CD4-positive, alpha-beta T cell treated with Interleukin-12 subunit alpha and Interleukin-12 subunit beta, for 1 hour (primary cell): ENCODE measurements around the gene MSI2.

ENCODE experiments used
- DNase-seq: peaks from one replicate; pipeline ENCODE4 v3.0.0-alpha.2; 2020

MSI2 gene

DNA sequence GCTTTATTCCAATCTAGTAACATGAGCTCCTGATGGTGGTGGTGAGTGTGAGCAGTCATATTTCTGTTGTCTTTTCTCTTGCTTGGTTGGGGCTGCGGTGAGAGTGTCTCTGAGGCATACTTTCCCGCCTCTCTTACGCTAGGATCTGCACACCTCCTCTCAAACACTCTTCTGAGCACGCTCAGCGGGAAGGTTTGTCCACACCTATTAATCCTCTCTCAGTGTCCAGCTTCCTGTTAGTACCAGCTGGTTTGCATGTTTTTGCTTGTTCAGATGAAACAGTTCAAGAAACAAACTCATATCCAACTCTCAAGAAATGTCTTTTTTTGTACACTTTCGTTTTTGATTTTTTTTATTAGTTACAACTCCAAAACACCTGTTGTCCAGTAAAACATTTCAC, 399.2 kb downstream of the MSI2 start:
- no peak for DNase-seq

DNA sequence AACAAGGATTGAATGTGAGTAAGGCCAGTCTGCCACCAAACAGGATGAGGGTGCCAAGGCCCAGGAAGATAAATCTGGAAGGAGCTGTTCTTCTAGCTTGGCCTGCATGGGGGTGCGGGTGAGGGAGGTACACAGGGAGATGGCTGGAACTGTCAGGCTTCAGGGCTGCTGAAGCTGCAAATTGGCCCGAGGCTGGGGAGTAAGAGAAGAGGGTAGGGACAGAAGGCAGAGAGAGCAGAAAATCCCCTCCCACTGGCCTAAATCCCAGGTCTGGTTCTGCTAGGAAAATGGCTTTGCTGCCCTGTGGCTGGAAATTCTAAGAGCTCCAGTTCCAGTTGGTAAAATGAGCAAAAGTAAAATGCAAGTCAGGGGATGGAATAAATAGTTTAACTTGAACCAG, 400.9 kb downstream of the MSI2 start:
- no peak for DNase-seq

DNA sequence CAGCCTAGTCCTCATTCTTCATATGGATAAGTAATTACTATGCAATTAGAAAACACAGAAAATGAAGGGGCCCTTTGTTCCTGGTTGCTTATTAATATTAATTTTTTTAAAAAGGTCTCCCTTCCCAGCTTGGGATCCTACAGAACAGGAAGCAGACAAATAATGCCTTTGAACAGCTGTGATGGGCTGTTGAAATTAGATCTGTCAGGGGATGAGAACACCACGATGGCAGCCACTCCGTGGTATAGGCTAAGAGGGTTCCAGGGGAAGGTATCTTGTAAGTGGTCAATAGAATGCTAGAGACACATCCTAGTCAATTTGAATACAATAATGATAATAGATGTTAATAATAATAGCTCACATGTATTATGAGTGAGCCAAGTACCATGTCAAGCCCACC, 405.7 kb downstream of the MSI2 start:
- DNase-seq, result no peak

DNA sequence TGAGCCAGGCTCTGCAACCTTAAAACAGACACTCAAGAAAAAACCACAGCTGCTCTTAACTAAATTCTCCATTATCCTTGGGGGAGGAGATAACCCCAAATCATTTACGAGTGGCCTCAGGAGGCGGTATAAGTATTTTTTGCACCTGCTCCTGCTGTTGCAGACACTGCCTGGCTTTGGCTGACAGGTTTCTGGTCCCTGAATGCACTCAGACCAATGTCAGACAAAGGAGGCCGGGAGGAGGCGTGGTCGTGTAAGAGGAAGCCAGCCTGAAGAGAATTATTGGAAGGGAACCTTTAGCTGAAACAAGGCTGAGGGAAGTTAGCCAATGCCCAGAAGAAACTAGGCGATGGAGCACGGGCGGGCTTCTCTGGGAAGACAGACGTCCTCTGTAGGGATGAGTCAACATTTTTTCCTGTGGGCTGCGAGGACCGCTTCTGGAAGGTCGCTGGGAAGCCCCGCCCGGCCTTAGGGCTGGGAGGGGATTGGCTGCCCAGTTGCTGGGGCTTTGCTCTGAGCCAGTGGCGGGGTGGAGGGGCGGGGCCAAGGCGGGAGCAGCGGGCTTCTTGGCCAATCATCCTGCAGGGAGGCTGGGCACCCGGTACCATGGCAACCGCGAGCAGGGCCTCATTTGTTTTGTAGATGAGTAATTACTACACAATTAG, 406.5 kb downstream of the MSI2 start:
- DNase-seq, result peak; percentile 56

DNA sequence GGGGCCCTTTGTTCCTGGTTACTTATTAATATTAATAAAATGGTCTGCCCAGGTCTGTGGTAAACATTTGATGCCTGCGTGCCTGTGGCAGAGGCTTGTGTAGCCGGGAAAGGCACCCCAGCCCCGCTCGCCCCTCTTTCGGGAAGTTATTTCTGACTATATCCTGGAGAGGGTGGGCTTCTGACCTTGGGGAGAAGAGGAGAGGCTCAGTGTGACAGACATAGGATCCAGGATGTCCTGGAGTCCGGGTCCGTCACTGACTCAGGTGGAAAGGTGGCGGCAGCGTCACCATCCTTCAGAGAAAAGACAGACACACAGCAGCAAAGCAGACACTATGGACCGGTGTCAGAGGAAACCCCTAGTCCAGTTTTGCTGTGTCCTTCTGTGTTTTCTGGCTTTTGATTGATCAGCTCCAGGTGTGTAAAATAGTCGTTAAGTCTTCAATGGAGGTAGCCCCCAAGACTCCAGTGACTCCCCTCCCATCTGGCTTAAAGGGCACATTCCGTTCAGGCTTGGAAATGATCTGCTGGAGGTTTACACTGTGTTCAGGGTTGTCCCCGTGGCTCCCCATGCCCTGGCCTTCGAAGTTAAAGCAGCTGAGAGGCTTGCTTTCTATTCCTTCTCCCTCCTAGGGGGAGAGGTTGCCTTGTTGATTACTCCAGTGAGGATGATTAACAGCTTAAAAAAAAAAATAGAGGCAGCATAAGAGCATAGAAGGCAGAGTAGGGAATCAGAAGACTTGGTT, 407.2 kb downstream of the MSI2 start:
- DNase-seq, result no peak

DNA sequence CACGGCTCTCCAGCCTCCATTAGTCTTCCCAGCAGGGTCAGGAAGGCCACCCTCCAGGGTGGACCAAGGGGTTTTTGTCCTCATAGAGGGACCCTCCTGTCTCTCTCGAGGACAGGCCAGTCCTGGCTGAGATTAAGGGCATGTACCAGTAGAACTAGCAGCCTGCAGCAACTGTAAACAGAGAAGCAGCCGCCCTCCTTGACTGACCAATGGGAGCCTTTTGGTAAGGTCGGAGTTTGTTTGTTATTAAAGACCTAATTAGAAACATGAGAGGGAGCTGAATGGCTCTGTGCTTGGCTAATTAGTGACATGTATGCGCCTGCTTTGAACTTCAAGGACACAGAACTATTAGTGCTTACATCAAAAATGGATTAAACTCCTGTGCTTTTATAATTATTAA, 408.8 kb downstream of the MSI2 start:
- DNase-seq, result no peak

DNA sequence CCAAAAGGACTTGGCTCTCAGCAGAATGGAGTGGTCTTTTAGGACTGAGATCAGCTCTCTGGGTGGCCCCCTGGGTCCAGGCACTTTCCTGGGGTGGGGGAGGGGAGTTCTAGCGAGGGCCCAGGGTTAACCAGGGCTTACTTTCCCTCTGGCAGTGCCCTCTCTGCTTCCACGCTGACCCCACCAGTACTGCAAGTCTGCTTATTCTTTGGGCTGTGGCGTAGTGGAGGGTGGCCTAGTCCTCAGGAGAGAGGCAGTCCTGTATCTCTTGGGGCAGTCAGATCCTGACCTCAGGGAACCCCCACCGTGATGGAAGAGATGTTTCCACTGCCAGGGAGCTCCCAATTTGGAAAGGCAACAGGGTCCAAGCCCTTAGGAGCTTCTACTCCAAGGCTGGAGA, 409.4 kb downstream of the MSI2 start:
- DNase-seq, result no peak

DNA sequence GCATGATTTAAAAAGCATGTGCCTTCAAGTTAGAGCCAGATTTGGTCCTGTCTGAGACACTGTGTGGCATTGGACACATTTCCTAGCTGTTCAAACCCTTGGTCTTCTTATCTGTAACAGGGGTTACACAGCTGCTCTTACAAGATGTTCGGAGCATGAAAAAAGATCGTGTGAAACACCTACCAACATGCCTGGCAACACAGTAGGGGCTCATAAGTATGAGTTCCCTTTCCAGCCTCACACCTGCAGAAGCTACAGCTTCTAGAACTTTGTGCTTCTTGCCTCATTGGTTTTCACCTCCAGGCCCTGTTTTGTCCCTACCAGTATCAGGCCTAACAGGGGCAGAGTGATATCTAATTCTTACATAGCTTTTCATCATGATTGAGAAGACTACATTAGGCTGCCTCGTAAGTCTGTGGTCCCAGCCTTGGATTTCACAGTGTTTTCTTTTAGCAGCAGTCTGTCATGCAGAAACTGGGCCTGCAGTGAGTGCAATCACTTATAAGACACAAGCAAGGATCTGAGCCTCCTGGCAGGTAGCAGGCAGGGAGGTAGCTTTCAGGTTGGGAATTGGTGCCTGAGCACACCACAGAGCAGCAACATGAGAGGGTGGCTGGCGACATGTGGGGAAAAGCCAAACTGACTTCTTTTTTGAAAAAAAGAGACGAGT, 410.0 kb downstream of the MSI2 start:
- DNase-seq, result no peak

DNA sequence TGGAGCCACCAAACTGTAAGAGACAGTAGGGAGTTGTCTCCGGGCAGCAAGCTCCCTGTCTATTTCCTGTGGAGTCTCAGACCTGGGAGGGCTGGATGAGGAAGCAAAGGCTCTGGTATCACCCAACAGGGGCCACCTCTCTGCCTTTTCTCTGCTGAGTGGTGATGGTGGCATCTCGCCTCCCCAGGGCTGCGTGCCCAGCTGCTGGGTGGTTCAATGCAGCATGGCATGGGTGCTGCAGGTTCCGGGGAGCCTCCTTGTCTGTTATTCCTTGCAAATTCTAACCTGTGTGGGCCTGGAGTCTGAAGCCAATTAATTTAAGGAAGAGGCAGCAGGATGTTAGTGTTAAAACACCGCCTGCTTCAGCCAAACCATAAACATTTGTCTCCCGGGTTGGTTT, 410.6 kb downstream of the MSI2 start:
- no peak for DNase-seq

DNA sequence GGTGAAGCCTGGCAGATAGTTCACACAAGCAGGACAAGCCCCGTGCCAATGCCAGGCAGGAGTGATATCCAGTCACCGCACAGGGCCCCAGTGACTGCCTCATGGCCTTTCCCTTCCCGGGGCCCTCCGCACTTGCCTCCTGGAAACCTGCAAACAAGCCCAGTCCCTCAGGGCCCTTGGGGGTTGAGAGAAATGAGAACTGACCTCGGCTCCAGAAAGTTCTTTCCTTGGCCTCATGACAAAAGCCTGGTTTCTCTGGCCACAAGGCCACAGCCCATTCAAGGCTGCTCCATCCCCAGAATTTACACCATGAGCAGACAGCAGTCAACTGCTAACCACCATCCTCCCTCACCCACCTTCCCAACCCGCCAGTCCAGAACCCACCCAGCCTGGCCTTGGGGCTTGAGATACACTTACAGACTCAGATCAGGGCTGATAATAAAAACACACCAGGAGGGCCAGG, 411.2 kb downstream of the MSI2 start:
- no peak for DNase-seq

DNA sequence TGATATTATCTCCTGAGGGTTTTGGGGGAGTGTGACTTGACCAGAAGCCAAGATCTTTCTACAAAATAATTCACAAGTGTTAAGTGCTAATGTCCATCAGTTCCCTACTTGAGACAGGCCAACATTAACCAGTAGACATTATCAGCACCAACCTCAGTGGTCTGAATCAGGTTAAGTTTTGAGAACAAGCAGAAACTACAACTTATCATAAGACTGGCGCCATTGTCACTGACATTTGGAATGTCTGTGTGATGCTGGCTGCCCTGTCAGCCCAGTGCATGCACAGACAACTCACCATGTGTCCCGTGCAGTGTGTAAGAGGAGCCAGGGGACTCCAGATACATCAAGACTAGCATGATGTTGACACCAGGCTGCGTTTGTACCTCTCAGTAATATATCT, 412.0 kb downstream of the MSI2 start:
- no peak for DNase-seq

DNA sequence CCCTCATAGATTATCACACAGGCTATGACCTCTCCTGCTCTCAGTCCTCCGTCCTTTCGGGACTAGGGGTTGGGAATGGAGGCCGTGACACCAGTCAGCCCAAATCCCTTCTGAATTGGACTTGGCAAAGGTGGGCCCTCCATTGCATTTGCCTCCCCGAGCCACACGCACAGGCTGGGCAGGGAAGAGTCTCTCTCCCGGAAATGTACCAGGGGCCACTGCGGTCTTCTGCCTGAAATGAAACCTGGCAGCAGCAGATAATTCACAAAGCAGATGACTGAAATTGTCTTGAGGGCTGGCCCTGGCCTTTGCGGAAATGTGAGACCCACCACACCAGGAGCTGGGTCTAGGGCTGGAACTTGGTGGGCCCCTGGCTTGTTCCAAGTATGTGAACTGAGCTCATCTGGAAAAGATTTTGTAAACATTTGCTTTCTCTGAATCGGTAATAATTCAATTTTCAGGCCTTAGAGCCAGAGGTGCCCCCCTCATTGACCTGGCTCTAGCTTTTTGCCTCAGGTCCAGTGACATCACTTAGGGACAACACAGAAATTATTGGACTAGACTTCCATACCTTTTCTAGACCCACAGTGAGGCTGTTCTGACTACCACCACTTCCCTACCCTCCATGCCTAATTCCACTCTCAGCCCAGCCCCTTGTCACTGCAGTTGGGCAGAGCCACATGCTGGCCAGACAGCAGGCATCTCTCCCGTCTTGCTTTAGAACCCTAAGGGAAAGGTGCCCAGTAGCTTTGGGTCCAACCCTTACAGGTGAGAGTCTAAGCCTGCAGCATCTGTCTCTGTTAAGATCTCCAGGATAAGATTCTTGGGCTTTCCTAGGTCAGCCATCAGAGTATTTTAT, 413.6 kb downstream of the MSI2 start:
- DNase-seq, result no peak

DNA sequence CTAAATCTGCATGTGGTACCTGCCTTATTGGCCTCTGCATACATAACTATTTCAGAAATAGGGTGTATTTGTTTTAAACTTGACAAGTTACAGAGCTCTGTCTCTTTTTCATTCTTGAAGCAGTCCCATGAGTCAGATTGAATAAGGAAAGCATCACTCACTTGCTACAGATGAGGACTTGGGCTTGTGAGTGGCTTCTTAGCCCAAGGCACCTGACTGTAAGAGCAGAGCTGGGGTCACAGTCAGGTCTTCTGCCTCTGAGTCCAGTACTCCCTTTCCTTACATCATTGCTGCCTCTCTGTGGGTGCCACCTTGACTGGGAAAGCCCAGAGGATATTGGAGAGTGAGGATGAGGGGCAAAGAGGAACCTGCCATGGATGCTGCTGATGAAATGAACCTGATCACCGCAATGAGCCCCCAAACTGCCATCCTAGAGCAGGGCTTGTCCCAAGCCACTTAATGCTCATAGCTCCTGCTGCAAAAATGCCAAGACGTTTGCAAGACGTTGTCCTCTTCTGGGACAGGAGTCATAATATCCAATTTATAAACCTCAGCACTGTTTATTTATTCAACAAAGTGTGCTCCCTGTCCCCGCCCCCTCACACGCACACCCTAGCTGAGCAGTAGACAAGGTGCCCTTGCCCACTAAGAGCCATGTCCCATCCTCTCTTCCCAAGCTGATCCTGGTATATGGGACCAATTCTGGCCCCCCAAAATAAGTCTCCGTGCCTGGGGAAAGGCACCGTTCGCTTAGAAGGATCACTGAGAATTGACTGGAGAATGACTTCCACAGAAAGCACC, 414.6 kb downstream of the MSI2 start:
- DNase-seq, result no peak

DNA sequence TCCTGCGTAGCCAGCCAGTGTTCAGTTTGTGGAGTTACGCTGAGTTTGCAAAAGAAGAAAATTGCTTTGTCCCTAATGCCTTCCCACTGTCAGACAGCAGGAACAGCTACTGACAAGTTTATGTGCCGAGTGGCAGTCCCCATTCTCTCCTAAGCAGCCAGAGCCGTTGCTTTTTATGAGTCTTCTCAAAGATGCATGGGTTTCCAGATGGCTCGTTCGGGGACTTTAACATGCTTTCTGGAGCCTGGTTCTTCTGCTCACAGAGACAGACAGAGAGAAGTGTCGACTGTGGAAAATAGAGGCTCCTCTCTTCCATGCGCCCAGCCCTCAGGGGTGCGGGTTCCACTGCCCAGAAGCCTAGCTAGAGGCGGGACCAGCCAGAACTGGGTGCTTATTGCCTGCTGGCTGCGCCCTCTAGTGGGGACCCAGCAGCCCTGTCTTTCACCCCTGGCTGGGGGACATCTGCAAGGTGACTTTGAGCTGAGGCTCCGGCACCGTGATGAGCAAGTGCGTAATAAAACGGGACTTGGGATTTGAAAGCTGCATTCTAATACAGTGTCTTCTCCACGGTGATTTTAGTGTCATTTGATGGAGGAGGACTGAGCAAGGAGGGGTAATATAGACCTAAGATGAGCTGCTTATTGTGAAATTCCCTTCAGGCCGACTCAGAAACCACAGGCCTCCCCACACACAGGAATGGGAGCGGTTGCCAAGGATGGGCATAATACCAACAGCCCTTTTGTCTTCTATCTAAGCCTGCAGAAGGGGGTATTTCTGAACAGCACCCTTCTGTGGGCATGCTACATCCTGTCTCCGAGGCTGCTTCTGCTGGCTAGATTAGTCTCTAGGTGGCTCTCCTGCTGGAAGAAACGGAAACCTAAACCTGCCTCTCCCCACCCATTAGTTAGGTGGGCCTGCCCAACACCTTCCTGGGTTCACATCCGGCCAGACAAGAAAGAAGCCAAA, 415.6 kb downstream of the MSI2 start:
- peak; percentile 73 for DNase-seq

DNA sequence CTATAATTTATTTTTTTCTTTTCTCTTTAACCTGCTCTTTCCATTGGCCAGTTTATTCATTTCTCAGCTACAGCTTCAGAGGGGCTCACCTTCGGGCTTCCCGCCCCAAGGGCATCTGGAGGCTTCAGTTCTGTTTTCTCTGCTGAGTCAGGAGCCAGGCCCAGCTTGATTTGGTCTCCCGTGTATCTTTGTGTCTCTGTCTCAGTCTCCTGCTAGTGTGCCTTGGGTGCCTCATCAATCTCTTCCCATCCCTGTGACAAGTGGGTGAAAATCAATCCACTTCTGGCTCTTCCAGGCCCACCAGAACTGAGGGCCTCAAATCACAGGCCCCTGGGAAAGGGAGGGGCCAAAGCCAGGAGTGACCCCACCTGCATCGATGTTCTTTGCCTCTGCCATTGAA, 416.6 kb downstream of the MSI2 start:
- DNase-seq, result no peak

DNA sequence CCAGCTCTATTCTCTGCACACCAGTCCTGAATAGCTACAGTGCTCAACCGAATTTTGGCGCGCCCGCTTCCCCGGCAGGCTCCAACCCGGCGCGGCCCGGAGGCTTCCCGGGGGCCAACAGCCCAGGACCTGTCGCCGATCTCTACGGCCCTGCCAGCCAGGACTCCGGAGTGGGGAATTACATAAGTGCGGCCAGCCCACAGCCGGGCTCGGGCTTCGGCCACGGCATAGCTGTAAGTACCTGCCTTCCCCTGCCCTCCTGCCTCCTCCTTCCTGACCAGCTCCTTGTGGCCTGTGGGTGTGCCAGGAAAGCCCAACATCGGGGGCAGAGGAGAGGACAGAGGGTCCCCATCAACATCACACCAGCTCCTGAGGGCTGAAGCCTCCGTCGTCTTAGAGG, 418.6 kb downstream of the MSI2 start:
- no peak for DNase-seq

DNA sequence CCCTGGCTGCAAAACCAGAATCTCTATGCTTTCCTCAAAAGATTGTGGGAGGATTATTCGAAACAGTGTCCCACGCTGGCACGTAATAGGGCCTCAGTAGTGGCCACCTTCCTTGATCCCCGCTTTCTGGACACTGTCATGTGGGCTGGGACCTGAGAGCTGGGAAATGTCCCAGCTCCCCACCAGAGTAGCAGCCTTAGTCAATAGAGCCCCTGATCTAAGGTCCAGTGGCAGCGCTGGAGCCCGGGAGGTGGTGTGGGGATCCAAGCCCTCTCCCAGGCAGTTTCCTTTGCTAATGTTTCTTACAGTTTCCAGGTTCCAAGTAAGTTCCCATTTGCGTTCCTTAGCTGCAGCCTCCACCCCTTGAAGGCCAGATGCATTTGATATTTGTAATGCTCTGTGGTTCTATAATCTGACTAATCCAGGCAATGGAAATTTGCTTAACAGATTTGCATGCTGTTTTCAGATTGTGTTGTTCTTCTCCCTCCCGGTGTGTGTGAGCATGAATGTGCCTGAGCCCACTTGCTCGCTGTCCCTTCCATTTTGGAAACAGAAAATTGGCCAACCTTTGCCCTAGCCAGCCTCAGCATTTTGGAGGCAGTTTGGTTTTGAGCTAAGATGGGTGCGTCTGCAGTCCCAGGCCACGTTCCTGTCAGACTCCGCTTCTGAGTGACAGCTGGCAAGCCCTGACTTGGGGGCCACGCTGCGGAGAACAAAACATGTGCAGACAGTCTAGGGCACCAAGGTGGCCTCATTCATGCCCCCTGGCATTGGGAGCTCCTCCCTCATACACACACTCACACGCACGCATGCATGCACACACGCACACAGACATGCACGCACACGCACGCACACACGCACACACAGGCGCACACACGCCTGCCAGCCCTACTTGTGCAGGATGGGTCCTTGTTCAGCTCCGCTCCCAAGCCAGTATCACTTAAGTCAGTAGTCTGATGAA, 419.4 kb downstream of the MSI2 start:
- DNase-seq, result no peak

DNA sequence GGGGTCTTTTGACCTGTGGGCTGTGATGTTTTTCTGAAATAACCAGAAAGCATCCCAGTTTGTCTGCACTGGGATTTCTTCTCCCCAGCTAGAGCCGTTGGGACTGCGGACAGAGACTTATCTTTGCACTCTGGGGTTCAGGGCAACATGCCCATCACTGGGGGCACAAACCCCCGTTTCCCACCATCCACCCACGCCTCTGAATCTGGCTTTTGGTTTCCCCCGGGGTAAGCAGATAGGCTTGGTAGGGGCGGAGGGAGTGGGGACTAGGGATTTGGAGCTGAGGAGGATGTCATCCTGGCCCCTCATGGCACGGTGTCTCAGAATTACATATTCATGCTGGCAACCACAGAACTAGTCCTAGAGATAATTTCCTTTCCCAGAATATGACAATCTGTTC, 420.2 kb downstream of the MSI2 start:
- no peak for DNase-seq

DNA sequence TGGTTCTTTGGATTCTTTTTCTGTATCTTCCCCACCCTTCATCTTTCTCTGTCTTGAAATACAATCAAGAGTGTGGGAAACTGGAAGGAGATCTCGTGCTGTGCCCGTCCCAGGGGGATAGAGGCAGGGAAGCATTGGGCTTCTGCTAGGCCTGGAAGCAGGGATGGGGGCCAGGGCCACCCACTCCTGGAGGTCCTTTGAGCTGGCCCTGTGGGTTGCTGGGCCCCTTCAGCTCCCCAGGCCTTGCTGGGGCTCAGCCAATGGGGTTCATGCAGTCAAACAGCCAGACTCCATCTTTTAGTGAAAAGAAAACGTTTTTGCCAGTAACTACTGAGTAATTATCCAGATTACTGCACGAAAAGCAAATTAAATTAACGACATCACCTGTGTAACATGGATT, 421.0 kb downstream of the MSI2 start:
- no peak for DNase-seq

DNA sequence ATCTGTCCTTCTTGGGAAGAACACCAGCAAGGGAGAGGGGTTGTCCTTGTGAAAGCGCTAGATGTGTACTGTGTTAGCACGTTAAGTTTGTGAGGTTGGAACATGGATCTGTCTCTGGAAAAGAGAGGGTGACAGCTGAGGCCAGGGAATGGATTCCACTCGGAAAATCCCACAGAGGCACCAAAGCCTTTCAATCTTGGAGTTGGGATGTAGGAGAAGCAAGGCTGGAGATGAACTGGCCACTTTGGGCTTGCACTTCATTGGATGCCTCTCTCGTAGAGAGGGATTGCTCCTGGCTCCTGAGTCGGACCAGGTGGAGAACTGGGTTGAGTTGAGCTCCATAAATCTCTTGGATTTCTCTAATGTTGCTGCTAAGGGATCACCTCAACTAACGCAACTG, 421.5 kb downstream of the MSI2 start:
- DNase-seq, result no peak
